Stimulated activated CD4-positive, alpha-beta T cell treated with anti-CD3 and anti-CD28 coated beads, Interleukin-1b, Interleukin-23, amount 100 ng/mL, for 24 hours (primary cell): ENCODE measurements around the gene EPB41L4A.
A peak's percentile ranks its signal among the peaks of the same experiment; 100 is the strongest.

ENCODE experiments used
- DNase-seq, 4 experiments: peaks; one replicate each; pipeline ENCODE4 v3.0.0-alpha.2; 2020; ENCODE audit warnings: low read depth in 4 of 4, low spot score in 1 of 4

The EPB41L4A gene

GRCh38 chr5:112163435-112163834 lies 255.6 kb downstream of the EPB41L4A start:
- no peak for DNase-seq

DNA sequence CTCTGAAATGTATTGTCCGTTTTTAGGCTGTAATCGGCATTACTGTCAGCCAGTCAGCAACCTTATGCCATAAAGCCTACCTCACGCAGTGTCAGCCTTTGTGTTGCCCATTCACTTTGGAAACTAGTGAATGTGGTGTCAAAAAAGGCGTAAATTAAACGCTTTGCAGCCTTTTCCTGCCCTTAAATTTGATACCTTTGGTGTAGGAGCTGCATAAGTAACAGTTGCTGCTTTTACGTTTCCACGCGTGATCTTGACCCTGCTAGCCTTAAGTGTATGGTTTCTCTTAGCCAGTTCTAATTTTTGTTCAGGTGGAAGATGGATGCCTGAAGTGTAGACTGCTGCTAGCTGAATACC lies 257.7 kb downstream of the EPB41L4A start:
- no peak for DNase-seq

DNA sequence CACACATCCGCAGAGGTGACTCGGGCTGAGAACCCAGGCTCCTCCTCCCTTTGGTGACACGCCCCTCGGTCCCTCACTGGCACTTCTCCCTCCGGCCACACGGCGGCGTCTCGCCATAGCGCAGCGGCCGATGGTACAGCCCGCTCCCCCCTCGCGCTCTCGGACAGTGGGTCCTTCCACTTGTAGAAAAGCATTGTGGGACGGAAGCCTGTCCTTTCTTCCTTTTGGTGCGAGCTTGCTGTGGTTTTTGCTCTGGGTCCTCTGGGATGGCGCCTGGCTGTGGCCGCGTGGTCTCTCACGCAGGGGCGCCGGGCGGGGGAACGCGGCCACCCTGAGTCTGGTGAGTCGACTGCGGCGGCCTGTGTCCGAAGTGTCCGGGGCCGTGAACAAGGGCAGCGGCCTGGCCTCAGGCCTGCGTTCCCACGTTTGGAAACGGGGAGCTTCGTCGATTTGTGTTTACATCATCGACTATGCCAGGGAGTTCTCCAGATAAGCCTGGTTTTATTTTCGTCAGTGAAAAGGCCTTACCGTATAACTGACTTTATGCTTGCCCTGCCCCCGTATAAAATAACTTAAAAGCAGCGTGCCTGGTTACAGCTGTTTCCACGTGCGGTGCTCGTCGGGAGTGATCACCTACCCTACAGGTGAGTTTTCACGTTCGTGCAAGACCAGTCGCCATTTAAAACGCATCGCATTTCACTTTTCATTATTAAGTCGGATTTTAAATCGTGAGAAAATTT lies 258.3 kb downstream of the EPB41L4A start:
- DNase-seq = peak; percentile 80 to 94 (median 86)

GRCh38 chr5:112159435-112159834 lies 259.6 kb downstream of the EPB41L4A start:
- DNase-seq = no peak

GRCh38 chr5:112156211-112156610 lies 262.9 kb downstream of the EPB41L4A start:
- no peak for DNase-seq

DNA sequence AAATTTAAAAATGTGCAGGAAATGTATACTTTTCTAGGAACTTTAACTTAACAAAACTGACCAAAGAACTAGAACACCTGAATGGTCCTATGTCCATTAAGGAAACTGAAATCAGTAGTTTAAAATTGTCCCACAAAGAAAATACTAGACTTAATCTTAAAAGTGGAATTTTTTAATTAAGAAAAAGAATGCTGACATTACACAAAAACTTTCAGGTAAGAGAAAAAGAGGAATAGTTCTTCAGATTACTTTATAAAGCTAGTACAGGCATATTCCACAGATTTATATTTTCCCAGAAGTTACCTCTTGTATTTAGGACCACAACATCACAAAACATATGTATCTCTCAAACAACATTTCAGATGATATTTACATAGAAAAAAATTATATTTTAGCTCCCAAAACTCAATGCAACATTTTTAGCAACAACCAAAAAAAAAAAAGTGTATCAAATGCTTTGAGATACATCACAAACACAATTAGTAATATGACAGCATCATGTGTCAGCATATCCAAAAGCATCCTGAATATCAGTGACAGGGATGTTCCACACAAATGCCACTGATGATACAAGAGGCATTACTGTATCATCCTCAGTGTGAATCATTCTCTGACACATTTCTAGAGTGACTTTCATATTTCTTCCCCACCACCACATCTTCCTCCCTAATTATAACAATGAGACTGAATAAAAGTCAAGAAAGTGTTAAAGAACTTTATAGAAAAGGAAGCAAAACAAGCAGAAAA lies 264.0 kb downstream of the EPB41L4A start:
- DNase-seq = no peak

GRCh38 chr5:112149727-112150126 lies 269.4 kb downstream of the EPB41L4A start:
- no peak for DNase-seq

GRCh38 chr5:112146323-112147226 lies 272.5 kb downstream of the EPB41L4A start:
- DNase-seq = peak in 3 of 4 experiments; percentile 26 to 29 (median 27)

DNA sequence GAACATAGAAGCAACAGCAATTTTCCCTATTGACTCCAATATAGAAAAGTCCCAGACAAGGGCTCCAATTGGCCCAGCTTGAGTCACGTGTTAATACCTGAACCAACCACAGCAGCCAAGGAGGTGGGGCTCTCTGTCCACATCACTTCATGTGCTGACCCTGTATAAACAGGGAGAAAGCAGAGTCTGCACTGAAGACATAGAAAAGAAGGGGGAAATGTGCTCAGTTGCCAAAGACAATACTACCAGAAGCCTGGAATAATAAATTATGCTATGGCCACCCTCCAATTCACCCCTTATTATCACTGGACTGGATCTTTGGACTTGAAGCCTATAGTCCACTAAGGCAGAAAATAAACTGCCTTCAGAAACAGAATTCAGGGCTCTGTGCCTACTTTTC lies 275.4 kb downstream of the EPB41L4A start:
- no peak for DNase-seq

DNA sequence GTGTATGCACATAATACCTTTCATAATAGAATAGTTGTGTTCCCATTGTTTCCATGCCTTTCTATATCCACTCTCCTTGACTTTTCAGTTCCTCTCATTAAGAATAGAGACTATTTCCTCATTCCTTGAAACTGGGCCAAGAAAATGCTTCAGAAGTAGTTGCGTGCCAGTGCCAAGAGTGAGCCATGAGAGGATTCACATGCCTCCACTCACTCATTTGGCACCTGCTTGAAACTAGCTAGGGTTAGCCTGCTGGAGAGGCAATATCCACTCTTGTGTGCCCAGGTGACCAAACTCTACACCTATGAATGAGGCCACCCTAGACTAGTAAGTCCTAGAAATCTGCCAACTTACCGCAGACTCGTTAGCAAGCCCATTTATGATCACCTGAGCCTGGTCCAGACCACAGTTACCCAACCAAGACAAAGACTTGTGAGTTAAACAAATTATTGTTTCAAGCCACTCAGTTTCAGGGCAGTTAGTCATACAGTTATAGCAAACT lies 276.3 kb downstream of the EPB41L4A start:
- DNase-seq = no peak

DNA sequence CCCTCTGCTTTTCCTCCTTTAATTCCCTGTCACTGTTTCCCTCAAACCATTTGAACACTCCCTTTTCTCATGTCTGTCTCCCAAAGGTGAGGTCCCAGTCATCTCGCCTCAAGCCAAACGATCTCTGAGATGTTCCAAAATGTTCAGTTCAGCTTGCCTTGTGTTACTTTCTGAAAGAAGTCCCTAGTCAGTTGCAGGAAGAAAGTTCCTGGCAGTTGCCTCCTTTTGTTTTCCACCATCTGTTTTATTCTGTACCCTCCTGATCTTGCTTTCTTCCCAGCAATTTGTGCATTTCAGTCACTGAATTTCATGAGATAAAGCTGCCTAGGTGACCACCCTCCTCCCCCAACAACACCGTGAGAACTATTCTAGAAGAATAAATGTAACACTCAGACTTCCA lies 277.5 kb downstream of the EPB41L4A start:
- DNase-seq = no peak

- no peak for DNase-seq
Measured at GRCh38 chr5:112138526-112138925, 280.6 kb downstream of the EPB41L4A start.

GRCh38 chr5:112136773-112137172 lies 282.3 kb downstream of the EPB41L4A start:
- DNase-seq = no peak

GRCh38 chr5:112127861-112128260 lies 291.2 kb downstream of the EPB41L4A start:
- no peak for DNase-seq

DNA sequence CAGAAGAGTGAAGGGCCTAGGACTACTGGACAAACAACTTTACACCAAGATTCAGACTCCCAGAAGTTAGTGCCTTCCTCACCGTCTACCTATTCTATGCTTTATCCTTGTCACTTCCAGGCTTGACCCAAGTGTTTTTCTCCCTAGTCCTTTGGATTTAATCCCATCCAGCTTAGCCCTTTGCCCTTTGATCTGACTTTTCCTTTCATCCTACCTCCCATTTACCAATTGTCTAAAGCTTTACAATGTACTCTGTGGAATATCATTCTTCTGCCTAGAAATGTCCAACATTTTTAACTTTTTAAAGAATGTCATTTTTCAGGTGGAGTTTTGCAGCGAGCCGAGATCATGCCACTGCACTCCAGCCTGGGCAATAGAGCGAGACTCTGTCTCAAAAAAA lies 292.1 kb downstream of the EPB41L4A start:
- no peak for DNase-seq

- DNase-seq = no peak
Measured at GRCh38 chr5:112125903-112126302, 293.2 kb downstream of the EPB41L4A start.

GRCh38 chr5:112124788-112125187 lies 294.3 kb downstream of the EPB41L4A start:
- no peak for DNase-seq

GRCh38 chr5:112123086-112123485 lies 296.0 kb downstream of the EPB41L4A start:
- no peak for DNase-seq

GRCh38 chr5:112122353-112122752 lies 296.7 kb downstream of the EPB41L4A start:
- DNase-seq = no peak

GRCh38 chr5:112121258-112121657 lies 297.8 kb downstream of the EPB41L4A start:
- no peak for DNase-seq

GRCh38 chr5:112119969-112120368 lies 299.1 kb downstream of the EPB41L4A start:
- no peak for DNase-seq
